ENCODE measurements around the gene ZDHHC12.

DNA sequence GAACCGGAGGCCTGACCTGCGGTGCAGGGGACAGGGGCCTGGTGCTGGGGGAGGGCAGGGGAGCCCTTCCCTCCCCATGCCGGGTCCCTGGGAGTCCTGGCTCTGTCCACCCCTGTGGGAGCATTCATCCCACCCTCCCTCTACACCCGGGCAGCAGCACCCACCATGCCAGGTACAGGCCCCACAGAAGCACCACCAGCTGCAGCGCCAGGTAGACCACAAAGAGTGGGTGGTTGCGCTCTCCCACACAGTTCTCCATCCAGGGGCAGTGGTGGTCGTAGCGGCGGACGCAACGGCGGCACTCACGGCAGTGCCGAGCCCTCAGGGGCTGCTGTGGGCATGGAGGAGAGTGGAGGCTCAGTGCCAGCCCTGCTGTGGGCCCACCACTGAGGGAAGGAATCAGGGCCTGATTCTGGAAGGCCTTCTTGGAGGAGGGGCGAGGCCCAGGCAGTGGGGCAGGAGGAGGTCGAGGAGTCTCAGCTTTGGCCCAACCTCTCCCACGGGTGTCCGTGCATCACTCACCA, 2.4 kb downstream of the ZDHHC12 start:
- TF ChIP-seq, protein P1, sequence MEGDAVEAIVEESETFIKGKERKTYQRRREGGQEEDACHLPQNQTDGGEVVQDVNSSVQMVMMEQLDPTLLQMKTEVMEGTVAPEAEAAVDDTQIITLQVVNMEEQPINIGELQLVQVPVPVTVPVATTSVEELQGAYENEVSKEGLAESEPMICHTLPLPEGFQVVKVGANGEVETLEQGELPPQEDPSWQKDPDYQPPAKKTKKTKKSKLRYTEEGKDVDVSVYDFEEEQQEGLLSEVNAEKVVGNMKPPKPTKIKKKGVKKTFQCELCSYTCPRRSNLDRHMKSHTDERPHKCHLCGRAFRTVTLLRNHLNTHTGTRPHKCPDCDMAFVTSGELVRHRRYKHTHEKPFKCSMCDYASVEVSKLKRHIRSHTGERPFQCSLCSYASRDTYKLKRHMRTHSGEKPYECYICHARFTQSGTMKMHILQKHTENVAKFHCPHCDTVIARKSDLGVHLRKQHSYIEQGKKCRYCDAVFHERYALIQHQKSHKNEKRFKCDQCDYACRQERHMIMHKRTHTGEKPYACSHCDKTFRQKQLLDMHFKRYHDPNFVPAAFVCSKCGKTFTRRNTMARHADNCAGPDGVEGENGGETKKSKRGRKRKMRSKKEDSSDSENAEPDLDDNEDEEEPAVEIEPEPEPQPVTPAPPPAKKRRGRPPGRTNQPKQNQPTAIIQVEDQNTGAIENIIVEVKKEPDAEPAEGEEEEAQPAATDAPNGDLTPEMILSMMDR (IDR thresholded peaks at IDR 0.05) = no peak
- TF ChIP-seq POLR2A (IDR thresholded peaks at IDR 0.05) = no peak

Measured in testis (tissue), 2 donors.